Fibroblast of lung (primary cell): ENCODE measurements around the gene ITGB4. TPM values are rescaled to one million over a fixed set of nuclear protein-coding genes. Genes with fewer than 3 reads are reported as not detected.
A peak's percentile ranks its signal among the peaks of the same experiment; 100 is the strongest.

Experiments used
- DNase-seq, 2 donors: peaks; one replicate each; pipeline versions ENCODE4 v3.0.0 to v3.0.0-alpha.2; 2010; ENCODE audit warnings: low read depth in 2 of 2
- H2AFZ ChIP-seq: 2 replicates; pipeline ENCODE4 v1.5.1; 2012; ENCODE audit warnings: low read length, control low read depth, inconsistent platforms
- H3K27ac ChIP-seq: 2 replicates; pipeline ENCODE4 v1.5.1; 2011; ENCODE audit warnings: low read length, control low read depth; ENCODE audit not compliant: insufficient read depth
- H3K27me3 ChIP-seq: 2 replicates; pipeline ENCODE4 v1.5.1; 2011; ENCODE audit warnings: mild to moderate bottlenecking, low read length; ENCODE audit not compliant: control insufficient read depth, insufficient read depth
- H3K36me3 ChIP-seq: 2 replicates; pipeline ENCODE4 v1.5.1; 2011; ENCODE audit warnings: low read length; ENCODE audit not compliant: control insufficient read depth, insufficient read depth
- H3K4me1 ChIP-seq: 2 replicates; pipeline ENCODE4 v1.5.1; 2011; ENCODE audit warnings: low read length; ENCODE audit not compliant: control insufficient read depth, insufficient read depth; ENCODE audit errors: extremely low read depth
- H3K4me2 ChIP-seq: 2 replicates; pipeline ENCODE4 v1.5.1; 2011; ENCODE audit warnings: low read length, control low read depth; ENCODE audit not compliant: insufficient read depth; ENCODE audit errors: extremely low read depth
- H3K4me3 ChIP-seq, 4 experiments: fragments of 200-600 bp in 1 of 4; sonication (generic) in 1 of 4; replicated peaks in 1 of 4; 2 replicates each; pipeline ENCODE4 v1.5.1; 2011 to 2016; ENCODE audit warnings: low read length in 4 of 4, low read depth in 3 of 4, mild to moderate bottlenecking in 3 of 4, control low read depth in 2 of 4, inconsistent platforms in 1 of 4, mixed read lengths in 1 of 4; ENCODE audit not compliant: insufficient read depth in 1 of 4; ENCODE audit errors: control extremely low read depth in 1 of 4
- H3K79me2 ChIP-seq: 2 replicates; pipeline ENCODE4 v1.5.1; 2012; ENCODE audit warnings: mild to moderate bottlenecking, low read length, inconsistent platforms; ENCODE audit not compliant: control insufficient read depth, insufficient read depth
- H3K9ac ChIP-seq: 2 replicates; pipeline ENCODE4 v1.5.1; 2011; ENCODE audit warnings: mild to moderate bottlenecking, low read length, control low read depth; ENCODE audit not compliant: insufficient read depth
- H3K9me3 ChIP-seq: 2 replicates; pipeline ENCODE4 v1.5.1; 2012; ENCODE audit warnings: low read depth, low read length; ENCODE audit not compliant: control insufficient read depth, insufficient read depth
- H4K20me1 ChIP-seq: 2 replicates; pipeline ENCODE4 v1.5.1; 2011; ENCODE audit warnings: low read length; ENCODE audit not compliant: control insufficient read depth, insufficient read depth; ENCODE audit errors: extremely low read depth
- EZH2 ChIP-seq: IDR thresholded peaks from 2 replicates; pipeline ENCODE4 v1.5.1; 2012; ENCODE audit warnings: low read length, control low read depth, mild to moderate bottlenecking; ENCODE audit errors: missing control alignments
- polyA plus RNA-seq, 2 donors: library from polyadenylated mRNA; depleted of rRNA in 1 of 2; stranded (reverse) in 1 of 2; unstranded in 1 of 2; fragments of >200 nt; gene quantifications; 2 replicates each; pipeline ENCODE4 v1.2.1, GENCODE V29; 2011 to 2012; ENCODE audit warnings: missing spikeins in 1 of 2
- total RNA-seq: library from RNA; depleted of rRNA; stranded (reverse); fragments of >200 nt; gene quantifications from 2 replicates; pipeline ENCODE4 v1.2.1, GENCODE V29; 2014
- TF ChIP-seq, protein P1 (sequence below), 2 donors: IDR thresholded peaks in 1 of 2; conservative IDR thresholded peaks in 1 of 2; 1 replicate in 1 of 2; 2 replicates in 1 of 2; pipeline ENCODE4 v1.5.1; 2011 to 2012; ENCODE audit warnings: low read length in 2 of 2, control low read depth in 1 of 2, inconsistent platforms in 1 of 2, low read depth in 1 of 2, mild to moderate bottlenecking in 1 of 2

Gene ITGB4
- total and polyA plus RNA-seq, 2 donors (not counting 1 experiment from before 2014, with no cell fraction given) = 0.17 TPM

DNA sequence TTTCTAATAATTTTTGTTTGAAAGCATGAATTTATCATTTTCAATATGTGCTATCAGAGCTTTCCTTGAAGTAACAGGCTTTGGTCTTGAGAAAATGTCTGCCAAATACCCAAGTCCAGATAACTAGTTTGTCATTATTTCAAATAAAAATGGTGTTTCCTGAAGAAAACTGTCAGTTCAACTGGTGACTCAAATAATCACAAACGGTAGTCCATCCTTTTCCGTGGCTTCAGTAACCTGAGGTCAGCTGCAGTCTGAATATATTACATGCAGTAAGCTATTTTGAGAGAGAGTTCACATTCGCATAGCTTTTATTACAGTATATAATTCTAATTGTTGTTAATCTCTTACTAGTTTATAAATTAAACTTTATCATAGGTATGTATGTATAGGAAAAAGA is 44.8 kb upstream of the ITGB4 start:
- H3K27ac ChIP-seq = no peak overlapping the region
- no peak for TF ChIP-seq EZH2
- TF ChIP-seq, protein P1, sequence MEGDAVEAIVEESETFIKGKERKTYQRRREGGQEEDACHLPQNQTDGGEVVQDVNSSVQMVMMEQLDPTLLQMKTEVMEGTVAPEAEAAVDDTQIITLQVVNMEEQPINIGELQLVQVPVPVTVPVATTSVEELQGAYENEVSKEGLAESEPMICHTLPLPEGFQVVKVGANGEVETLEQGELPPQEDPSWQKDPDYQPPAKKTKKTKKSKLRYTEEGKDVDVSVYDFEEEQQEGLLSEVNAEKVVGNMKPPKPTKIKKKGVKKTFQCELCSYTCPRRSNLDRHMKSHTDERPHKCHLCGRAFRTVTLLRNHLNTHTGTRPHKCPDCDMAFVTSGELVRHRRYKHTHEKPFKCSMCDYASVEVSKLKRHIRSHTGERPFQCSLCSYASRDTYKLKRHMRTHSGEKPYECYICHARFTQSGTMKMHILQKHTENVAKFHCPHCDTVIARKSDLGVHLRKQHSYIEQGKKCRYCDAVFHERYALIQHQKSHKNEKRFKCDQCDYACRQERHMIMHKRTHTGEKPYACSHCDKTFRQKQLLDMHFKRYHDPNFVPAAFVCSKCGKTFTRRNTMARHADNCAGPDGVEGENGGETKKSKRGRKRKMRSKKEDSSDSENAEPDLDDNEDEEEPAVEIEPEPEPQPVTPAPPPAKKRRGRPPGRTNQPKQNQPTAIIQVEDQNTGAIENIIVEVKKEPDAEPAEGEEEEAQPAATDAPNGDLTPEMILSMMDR (conservative IDR thresholded peaks at IDR 0.05 in 1 of 2, IDR thresholded peaks at IDR 0.05 in 1 of 2; ENCODE audit: low read depth in 1 of 2, low read length in 2 of 2) = no peak
- H4K20me1 ChIP-seq = no peaks in the 10 kb centered on the region
- no peak overlapping the region for H3K9ac ChIP-seq
- DNase-seq = no peak
- peaks cover 25% of the 10 kb centered on the region for H3K79me2 ChIP-seq
- H3K4me1 ChIP-seq = no peaks in the 10 kb centered on the region
- H3K27me3 ChIP-seq = no peaks in the 10 kb centered on the region
- no peak overlapping the region for H3K4me3 ChIP-seq
- peaks cover 13% of the 10 kb centered on the region for H3K36me3 ChIP-seq
- no peak overlapping the region for H2AFZ ChIP-seq
- no peak overlapping the region for H3K4me2 ChIP-seq
- H3K9me3 ChIP-seq = no peaks in the 10 kb centered on the region

DNA sequence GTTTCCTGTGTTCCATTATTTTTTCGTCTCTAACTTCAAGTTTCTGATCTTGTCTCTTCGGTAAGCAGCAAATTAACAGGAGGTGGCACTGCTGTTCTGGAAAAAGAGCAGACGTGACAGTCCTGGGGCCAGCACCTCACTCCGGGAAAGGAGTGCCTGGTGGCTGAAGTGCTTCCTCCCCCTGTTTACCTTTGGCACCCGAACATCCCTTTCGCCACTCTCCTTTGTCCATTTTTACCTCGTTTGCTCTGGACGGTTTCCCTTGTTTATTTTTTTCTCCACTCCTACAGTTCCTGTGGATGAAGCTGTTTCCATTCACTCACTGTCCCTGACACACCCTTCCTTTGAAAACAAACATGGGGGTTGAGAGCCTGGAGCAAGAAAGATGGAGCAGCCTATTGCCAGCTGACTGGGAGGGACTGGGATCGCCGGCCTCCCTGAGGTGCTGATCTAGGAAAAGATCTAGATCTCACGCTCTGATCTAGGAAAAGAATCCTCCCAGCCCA is 41.5 kb upstream of the ITGB4 start:
- no peak overlapping the region for H3K27ac ChIP-seq
- no peaks in the 10 kb centered on the region for H4K20me1 ChIP-seq
- no peaks in the 10 kb centered on the region for H3K27me3 ChIP-seq
- H3K36me3 ChIP-seq = peaks cover 8% of the 10 kb centered on the region
- DNase-seq = peak in 1 of 2 donors; percentile 41
- no peak overlapping the region for H3K9ac ChIP-seq
- no peaks in the 10 kb centered on the region for H3K9me3 ChIP-seq
- no peak for TF ChIP-seq EZH2
- TF ChIP-seq, protein P1 (conservative IDR thresholded peaks at IDR 0.05 in 1 of 2, IDR thresholded peaks at IDR 0.05 in 1 of 2; ENCODE audit: low read depth in 1 of 2, low read length in 2 of 2) = no peak
- H2AFZ ChIP-seq = no peak overlapping the region
- H3K4me3 ChIP-seq = no peak overlapping the region
- no peak overlapping the region for H3K4me2 ChIP-seq
- H3K79me2 ChIP-seq = peaks cover 31% of the 10 kb centered on the region
- H3K4me1 ChIP-seq = peaks cover 8% of the 10 kb centered on the region

DNA sequence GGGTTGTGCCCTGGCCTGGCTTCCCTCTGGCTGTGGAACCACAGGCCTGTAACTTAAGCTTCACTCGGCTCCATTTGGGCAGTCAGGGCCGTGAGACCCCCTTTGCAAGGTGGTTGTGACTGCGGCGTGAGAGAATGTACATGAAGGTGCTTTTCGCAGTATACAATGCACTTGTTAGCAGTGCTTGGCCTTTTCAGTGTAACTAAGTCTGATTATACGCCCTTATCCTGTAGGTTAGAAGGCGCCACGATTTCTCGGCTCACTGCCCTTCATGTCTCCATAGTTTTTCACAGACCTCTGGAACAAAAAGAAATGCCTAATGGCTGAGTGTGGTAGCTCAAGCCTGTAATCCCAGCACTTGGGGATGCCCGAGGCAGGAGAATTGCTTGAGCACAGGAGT is 40.8 kb upstream of the ITGB4 start:
- Histone ChIP-seq H3K4me1 (peaks cover 8% of the 10 kb centered on the region), H3K79me2 (peaks cover 37% of the 10 kb centered on the region), H4K20me1 (no peaks in the 10 kb centered on the region), H3K4me2 (no peak overlapping the region), H3K4me3 (no peak overlapping the region), H3K9me3 (no peaks in the 10 kb centered on the region), H3K9ac (no peak overlapping the region), H3K36me3 (peaks cover 10% of the 10 kb centered on the region), H2AFZ (no peak overlapping the region), H3K27ac (no peak overlapping the region), H3K27me3 (no peaks in the 10 kb centered on the region)
- no peak for DNase-seq
- TF ChIP-seq, protein P1 (conservative IDR thresholded peaks at IDR 0.05 in 1 of 2, IDR thresholded peaks at IDR 0.05 in 1 of 2; ENCODE audit: low read depth in 1 of 2, low read length in 2 of 2) = no peak
- no peak for TF ChIP-seq EZH2
